Measurements from ENCODE around the gene SIPA1L3. TPM values are rescaled to one million over a fixed set of nuclear protein-coding genes. Genes with fewer than 3 reads are reported as not detected.
A peak's percentile ranks its signal among the peaks of the same experiment; 100 is the strongest.

The SIPA1L3 gene
- polyA plus RNA-seq, 6 donors from 2014 or later: 9.2 to 43.0 (median 19.5) TPM

- DNase-seq (peak; percentile 15), ATAC-seq (ENCODE audit: low read depth in 2 of 2) (no peak)
- Mint-ChIP-seq H3K4me3 (peak overlapping the region; percentile 50 to 89 (median 80)), H3K27ac (peak overlapping the region; percentile 93 to 99 (median 98)), H3K4me1 (peaks cover 62 to 97% (median 85%) of the 10 kb centered on the region in 3 donors), H3K9me3 (peaks cover 2 to 13% (median 6%) of the 10 kb centered on the region in 7 donors), H3K36me3 (peaks cover 16 to 27% of the 10 kb centered on the region in 2 donors), H3K27me3 (no peaks in the 10 kb centered on the region)
Observed at GRCh38 chr19:37975596-37976515, 68.8 kb downstream of the SIPA1L3 start.

- peaks cover 58 to 98% (median 84%) of the 10 kb centered on the region in 3 donors for H3K4me1 Mint-ChIP-seq
- H3K9me3 Mint-ChIP-seq: peaks cover 0 to 4% (median 0%) of the 10 kb centered on the region in 7 donors
- peaks cover 8 to 14% of the 10 kb centered on the region in 2 donors for H3K36me3 Mint-ChIP-seq
- H3K27ac Mint-ChIP-seq: peak overlapping the region; percentile 93 to 99 (median 97)
- H3K4me3 Mint-ChIP-seq: peak overlapping the region in 5 of 8 donors; percentile 39 to 71 (median 56)
- no peaks in the 10 kb centered on the region for H3K27me3 Mint-ChIP-seq
- ATAC-seq (ENCODE audit: low read depth in 2 of 2) (no peak), DNase-seq (no peak)
Observed at GRCh38 chr19:37977391-37977790, 70.4 kb downstream of the SIPA1L3 start.

- peak; percentile 39 to 52 for ATAC-seq (ENCODE audit: low read depth in 2 of 2)
- Mint-ChIP-seq H3K9me3 (peaks cover 0 to 4% (median 0%) of the 10 kb centered on the region in 7 donors), H3K27me3 (no peaks in the 10 kb centered on the region), H3K27ac (peak overlapping the region; percentile 93 to 99 (median 97)), H3K36me3 (peaks cover 8 to 14% of the 10 kb centered on the region in 2 donors), H3K4me3 (peak overlapping the region; percentile 39 to 71 (median 52)), H3K4me1 (peaks cover 64 to 99% (median 85%) of the 10 kb centered on the region in 3 donors)
- DNase-seq: peak; percentile 62
Observed at GRCh38 chr19:37977992-37978391, 71.0 kb downstream of the SIPA1L3 start.

- DNase-seq (peak; percentile 53), ATAC-seq (ENCODE audit: low read depth in 2 of 2) (peak in 1 of 2 donors; percentile 42)
- H3K4me1 Mint-ChIP-seq: peaks cover 65 to 99% (median 87%) of the 10 kb centered on the region in 3 donors
- H3K27me3 Mint-ChIP-seq: no peaks in the 10 kb centered on the region
- peaks cover 0 to 4% (median 0%) of the 10 kb centered on the region in 7 donors for H3K9me3 Mint-ChIP-seq
- H3K4me3 Mint-ChIP-seq: peak overlapping the region; percentile 59 to 90 (median 76)
- H3K36me3 Mint-ChIP-seq: peaks cover 8 to 9% of the 10 kb centered on the region in 2 donors
- H3K27ac Mint-ChIP-seq: peak overlapping the region; percentile 93 to 99 (median 98)
Observed at GRCh38 chr19:37979547-37980082, 72.6 kb downstream of the SIPA1L3 start.

- Mint-ChIP-seq H3K27me3 (no peaks in the 10 kb centered on the region), H3K4me3 (peak overlapping the region; percentile 28 to 90 (median 76)), H3K27ac (peak overlapping the region; percentile 93 to 99 (median 98)), H3K36me3 (peaks cover 0 to 5% of the 10 kb centered on the region in 2 donors), H3K4me1 (peaks cover 65 to 98% (median 87%) of the 10 kb centered on the region in 3 donors), H3K9me3 (peaks cover 0 to 4% (median 0%) of the 10 kb centered on the region in 7 donors)
- ATAC-seq (ENCODE audit: low read depth in 2 of 2): no peak
- DNase-seq: no peak
Observed at GRCh38 chr19:37980419-37981170, 73.6 kb downstream of the SIPA1L3 start.

GRCh38 chr19:37981785-37982475, 74.9 kb downstream of the SIPA1L3 start:
- Mint-ChIP-seq H3K4me1 (peaks cover 68 to 98% (median 88%) of the 10 kb centered on the region in 3 donors), H3K9me3 (peaks cover 0 to 2% (median 0%) of the 10 kb centered on the region in 7 donors), H3K27ac (peak overlapping the region; percentile 91 to 99 (median 96)), H3K27me3 (no peaks in the 10 kb centered on the region), H3K36me3 (no peaks in the 10 kb centered on the region), H3K4me3 (peak overlapping the region in 3 of 8 donors; percentile 41 to 90 (median 53))
- DNase-seq (no peak), ATAC-seq (ENCODE audit: low read depth in 2 of 2) (no peak)

GRCh38 chr19:37982655-37983054, 75.6 kb downstream of the SIPA1L3 start:
- ATAC-seq (ENCODE audit: low read depth in 2 of 2): no peak
- peak overlapping the region in 5 of 6 donors; percentile 67 to 97 (median 82) for H3K27ac Mint-ChIP-seq
- peaks cover 73 to 99% (median 93%) of the 10 kb centered on the region in 3 donors for H3K4me1 Mint-ChIP-seq

GRCh38 chr19:37983153-37983552, 76.1 kb downstream of the SIPA1L3 start:
- no peaks in the 10 kb centered on the region for H3K9me3 Mint-ChIP-seq
- no peaks in the 10 kb centered on the region for H3K36me3 Mint-ChIP-seq
- peak overlapping the region in 3 of 8 donors; percentile 8 to 77 (median 27) for H3K4me3 Mint-ChIP-seq
- ATAC-seq (ENCODE audit: low read depth in 2 of 2): no peak
- H3K27ac Mint-ChIP-seq: peak overlapping the region in 4 of 6 donors; percentile 77 to 97 (median 84)
- H3K4me1 Mint-ChIP-seq: peaks cover 72 to 99% (median 93%) of the 10 kb centered on the region in 3 donors
- no peaks in the 10 kb centered on the region for H3K27me3 Mint-ChIP-seq
- no peak for DNase-seq

More at GRCh38 chr19:37982655-37983054, 75.6 kb downstream of the SIPA1L3 start:
- no peak for DNase-seq
- peaks cover 0 to 2% (median 0%) of the 10 kb centered on the region in 7 donors for H3K9me3 Mint-ChIP-seq
- no peaks in the 10 kb centered on the region for H3K27me3 Mint-ChIP-seq
- H3K36me3 Mint-ChIP-seq: no peaks in the 10 kb centered on the region
- peak overlapping the region in 2 of 8 donors; percentile 8 to 77 for H3K4me3 Mint-ChIP-seq

- ATAC-seq (ENCODE audit: low read depth in 2 of 2) (no peak), DNase-seq (no peak)
- H3K4me3 Mint-ChIP-seq: peak overlapping the region in 4 of 8 donors; percentile 5 to 68 (median 50)
- H3K36me3 Mint-ChIP-seq: no peaks in the 10 kb centered on the region
- no peaks in the 10 kb centered on the region for H3K9me3 Mint-ChIP-seq
- no peaks in the 10 kb centered on the region for H3K27me3 Mint-ChIP-seq
- H3K27ac Mint-ChIP-seq: peak overlapping the region; percentile 89 to 98 (median 96)
- H3K4me1 Mint-ChIP-seq: peaks cover 75 to 96% (median 93%) of the 10 kb centered on the region in 3 donors
Observed at GRCh38 chr19:37983916-37984315, 76.9 kb downstream of the SIPA1L3 start.

- Mint-ChIP-seq H3K27me3 (no peaks in the 10 kb centered on the region), H3K9me3 (no peaks in the 10 kb centered on the region), H3K4me3 (peak overlapping the region; percentile 60 to 87 (median 82)), H3K36me3 (no peaks in the 10 kb centered on the region), H3K27ac (peak overlapping the region; percentile 90 to 98 (median 96)), H3K4me1 (peaks cover 67 to 96% (median 94%) of the 10 kb centered on the region in 3 donors)
- ATAC-seq (ENCODE audit: low read depth in 2 of 2): peak; percentile 91 to 94
- DNase-seq: peak; percentile 57
Observed at GRCh38 chr19:37986048-37986750, 79.2 kb downstream of the SIPA1L3 start.

- ATAC-seq (ENCODE audit: low read depth in 2 of 2) (no peak), DNase-seq (no peak)
- Mint-ChIP-seq H3K4me3 (peak overlapping the region in 4 of 8 donors; percentile 41 to 87 (median 68)), H3K27me3 (no peaks in the 10 kb centered on the region), H3K36me3 (no peaks in the 10 kb centered on the region), H3K27ac (peak overlapping the region; percentile 74 to 98 (median 94)), H3K4me1 (peaks cover 69 to 93% (median 91%) of the 10 kb centered on the region in 3 donors), H3K9me3 (no peaks in the 10 kb centered on the region)
Observed at GRCh38 chr19:37987356-37988332, 80.6 kb downstream of the SIPA1L3 start.

All from naive B cell (primary cell).